GM12801 (cell line): ENCODE results near the gene COMMD1.

ENCODE experiments used
- CTCF ChIP-seq: IDR thresholded peaks from one replicate; pipeline ENCODE4 v1.5.1; 2011; ENCODE audit warnings: control low read depth; ENCODE audit not compliant: insufficient read length; ENCODE audit errors: extremely low read depth

The COMMD1 gene

GRCh38 chr2:61910603-61911002 lies 5.1 kb downstream of the COMMD1 start:
- no peak for TF ChIP-seq CTCF

GRCh38 chr2:61911510-61911909 lies 6.0 kb downstream of the COMMD1 start:
- TF ChIP-seq CTCF = no peak

- no peak for TF ChIP-seq CTCF
These were observed 15.1 kb downstream of the COMMD1 start for GRCh38 chr2:61920548-61920947.

- no peak for TF ChIP-seq CTCF
These were observed 17.2 kb downstream of the COMMD1 start for GRCh38 chr2:61922714-61923113.

GRCh38 chr2:61924895-61925663 lies 19.6 kb downstream of the COMMD1 start:
- TF ChIP-seq CTCF = no peak

- no peak for TF ChIP-seq CTCF
These were observed 21.3 kb downstream of the COMMD1 start for GRCh38 chr2:61926531-61927477.

GRCh38 chr2:61928826-61929461 lies 23.5 kb downstream of the COMMD1 start:
- TF ChIP-seq CTCF = no peak
